ENCODE results near the gene STARD5. TPM values are rescaled to one million over a fixed set of nuclear protein-coding genes. Genes with fewer than 3 reads are reported as not detected.

The STARD5 gene
- total and polyA plus RNA-seq, 2 of the 8 experiments (the other 6 are each of a cell fraction or from before 2014, with no cell fraction given), result 5.5 to 10.4 TPM

DNA sequence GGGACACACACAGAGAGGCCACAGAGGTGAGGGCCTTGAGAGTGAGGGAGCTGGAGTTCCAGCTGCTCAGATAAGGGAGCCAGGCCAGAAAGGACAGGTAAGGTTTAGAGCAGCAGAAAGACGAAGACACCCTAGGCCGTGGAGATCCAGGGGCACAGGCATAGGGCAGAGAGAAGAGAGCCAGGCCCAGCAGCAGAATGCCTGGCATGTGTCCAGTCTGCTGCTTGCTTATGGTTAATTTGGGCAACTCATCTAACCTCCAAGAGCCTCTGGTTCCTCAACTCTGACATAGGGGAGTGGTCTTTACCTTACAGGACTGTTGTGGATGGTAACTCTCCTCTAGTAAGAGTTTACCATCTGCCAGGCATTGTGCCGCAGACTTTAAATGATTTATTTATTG is 35.9 kb downstream of the STARD5 start (continued):
- TF ChIP-seq, protein P1, sequence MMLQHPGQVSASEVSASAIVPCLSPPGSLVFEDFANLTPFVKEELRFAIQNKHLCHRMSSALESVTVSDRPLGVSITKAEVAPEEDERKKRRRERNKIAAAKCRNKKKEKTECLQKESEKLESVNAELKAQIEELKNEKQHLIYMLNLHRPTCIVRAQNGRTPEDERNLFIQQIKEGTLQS (IDR thresholded peaks at IDR 0.05; ENCODE audit: insufficient read depth, low read depth, low read length), result no peak
- no peak for TF ChIP-seq CREB1 (IDR thresholded peaks at IDR 0.05)
- no peak for TF ChIP-seq ASH2L (IDR thresholded peaks at IDR 0.05; ENCODE audit: low read length)
- no peak for TF ChIP-seq KDM1A (IDR thresholded peaks at IDR 0.05; ENCODE audit: borderline replicate concordance, low read length)

All from H1 (cell line).